Left lobe of liver (tissue), 2 donors: Measurements from ENCODE around the gene TRIM46. TPM values are rescaled to one million over a fixed set of nuclear protein-coding genes. Genes with fewer than 3 reads are reported as not detected.
"Not testable (repeated sequence)": the region's sequence is repeated elsewhere in the genome, so short reads cannot be mapped to it uniquely, and the experiment has no call there.

Source experiments
- ATAC-seq: fragments of 200-7000 bp; cut with Tn5 transposase; one replicate; pipeline ENCODE4 v1.9.1; 2020; ENCODE audit warnings: mild to moderate bottlenecking, moderate library complexity
- DNase-seq: peaks from one replicate; pipeline ENCODE4 v3.0.0-alpha.2; 2020; ENCODE audit warnings: low spot score
- total RNA-seq: library from RNA; stranded (reverse); gene quantifications from one replicate; pipeline ENCODE4 v1.2.1, GENCODE V29; 2021
- donor health status: DM: no; HTN: no; CAD: no; lungs with moderate emphysema.
- donor health status: DM: no; HTN: yes; CAD: no.

Gene TRIM46
- total RNA-seq, 1 donor from 2014 or later, result 0.23 TPM

- DNase-seq, result no peak
- no peak for ATAC-seq
Observed at GRCh38 chr1:155200920-155201319, 27.3 kb downstream of the TRIM46 start.

GRCh38 chr1:155202198-155202597 lies 28.5 kb downstream of the TRIM46 start:
- no peak for ATAC-seq
- no peak for DNase-seq

GRCh38 chr1:155202731-155203515 lies 29.3 kb downstream of the TRIM46 start:
- DNase-seq (no peak), ATAC-seq (no peak)

GRCh38 chr1:155205035-155205434 lies 31.4 kb downstream of the TRIM46 start:
- ATAC-seq, result no peak
- no peak for DNase-seq

GRCh38 chr1:155205969-155206593 lies 32.4 kb downstream of the TRIM46 start:
- DNase-seq, result no peak
- no peak for ATAC-seq

- peak; percentile 71 for ATAC-seq
- peak; percentile 80 for DNase-seq
Observed at GRCh38 chr1:155206891-155207805, 33.5 kb downstream of the TRIM46 start.

- DNase-seq (no peak), ATAC-seq (no peak)
Observed at GRCh38 chr1:155207806-155208540, 34.3 kb downstream of the TRIM46 start, which contains the start of gene THBS3. Gene THBS3, minus strand, starts transcription at chr1:155207897. Its CDS starts 21 bp downstream, at chr1:155207876.

- DNase-seq (peak; percentile 83), ATAC-seq (peak; percentile 87)
Observed at GRCh38 chr1:155208541-155209311, 35.1 kb downstream of the TRIM46 start, which contains the start of gene MTX1. Gene MTX1, plus strand, starts transcription at chr1:155208695. Its CDS starts 110 bp downstream, at chr1:155208805.

GRCh38 chr1:155209312-155209721 lies 35.7 kb downstream of the TRIM46 start:
- ATAC-seq (no peak), DNase-seq (no peak)

GRCh38 chr1:155210314-155211104 lies 36.9 kb downstream of the TRIM46 start:
- no peak for ATAC-seq
- DNase-seq, result no peak

GRCh38 chr1:155211381-155212050 lies 37.9 kb downstream of the TRIM46 start:
- not testable (repeated sequence) for DNase-seq, ATAC-seq

GRCh38 chr1:155212051-155212440 lies 38.4 kb downstream of the TRIM46 start:
- DNase-seq, ATAC-seq: not testable (repeated sequence)

- not testable (repeated sequence) for DNase-seq, ATAC-seq
Observed at GRCh38 chr1:155214702-155215101, 41.1 kb downstream of the TRIM46 start.

- DNase-seq (no peak), ATAC-seq (peak; percentile 69)
Observed at GRCh38 chr1:155218854-155219591, 45.4 kb downstream of the TRIM46 start.

- DNase-seq (no peak), ATAC-seq (peak; percentile 51)
Observed at GRCh38 chr1:155219592-155220031, 46.0 kb downstream of the TRIM46 start.

GRCh38 chr1:155220211-155220965 lies 46.7 kb downstream of the TRIM46 start:
- DNase-seq, ATAC-seq: not testable (repeated sequence)

GRCh38 chr1:155223047-155223446 lies 49.4 kb downstream of the TRIM46 start:
- DNase-seq, result no peak
- no peak for ATAC-seq
